B cell (primary cell): ENCODE measurements around the gene NSUN2. TPM values are rescaled to one million over a fixed set of nuclear protein-coding genes. Genes with fewer than 3 reads are reported as not detected.

ENCODE experiments used
- ATAC-seq: fragments of 200-7000 bp; cut with Tn5 transposase; one replicate; pipeline ENCODE4 v1.10.0; 2021; ENCODE audit warnings: low read depth, mild to moderate bottlenecking, moderate number of reproducible peaks, moderate library complexity
- CTCF ChIA-PET: fragments of 350-600 bp; sonication (Branson Sonifier 250); formaldehyde crosslinking; loops from one replicate; lab custom pipeline; 2021; ENCODE audit warnings: antibody characterized with exemption, inconsistent platforms; lab: Charles Lee
- POLR2A ChIA-PET: fragments of 350-600 bp; sonication (Branson Sonifier 250); formaldehyde crosslinking; loops from one replicate; lab custom pipeline; 2021; ENCODE audit warnings: antibody characterized with exemption; lab: Charles Lee
- DNase-seq: peaks from one replicate; pipeline ENCODE4 v3.0.0; 2013
- H2AFZ ChIP-seq: 2 replicates; pipeline ENCODE4 v1.6.1; 2012; ENCODE audit warnings: mild to moderate bottlenecking, low read depth, low read length; ENCODE audit not compliant: insufficient read depth, poor library complexity, severe bottlenecking
- H3K27ac ChIP-seq, 2 donors: 1 replicate in 1 of 2; 2 replicates in 1 of 2; pipeline ENCODE4 v1.5.1; 2012 to 2013; ENCODE audit warnings: low read length in 2 of 2, mild to moderate bottlenecking in 2 of 2, moderate library complexity in 1 of 2
- H3K27me3 ChIP-seq, 4 experiments: fragments of 200-600 bp in 1 of 4; sonication (generic) in 1 of 4; replicated peaks in 1 of 4; 1 replicate in 2 of 4; 2 replicates in 2 of 4; pipeline versions ENCODE4 v1.6.1 to v1.7.0; 2013 to 2016; ENCODE audit warnings: low read length in 3 of 4, mild to moderate bottlenecking in 2 of 4, mixed read lengths in 1 of 4, moderate library complexity in 1 of 4; ENCODE audit not compliant: insufficient read depth in 4 of 4, control insufficient read depth in 3 of 4; ENCODE audit errors: control extremely low read depth in 1 of 4
- H3K36me3 ChIP-seq, 2 experiments: replicated peaks in 1 of 2; 1 replicate in 1 of 2; 2 replicates in 1 of 2; pipeline versions ENCODE4 v1.6.1 to v1.7.1; 2013; ENCODE audit warnings: low read length in 1 of 2; ENCODE audit not compliant: insufficient read depth in 2 of 2, control insufficient read depth in 1 of 2; ENCODE audit errors: control extremely low read depth in 1 of 2, extremely low read depth in 1 of 2
- H3K4me1 ChIP-seq, 2 donors: fragments of 200-600 bp in 1 of 2; sonication (generic) in 1 of 2; 1 replicate in 1 of 2; 2 replicates in 1 of 2; pipeline versions ENCODE4 v1.5.1 to v1.6.1; 2013 to 2017; ENCODE audit warnings: low read length in 2 of 2; ENCODE audit not compliant: control insufficient read depth in 2 of 2, insufficient read depth in 2 of 2
- H3K4me2 ChIP-seq: replicated peaks from 2 replicates; pipeline ENCODE3; 2012; ENCODE audit warnings: mild to moderate bottlenecking, low read depth, low read length; ENCODE audit not compliant: poor library complexity, severe bottlenecking
- H3K4me3 ChIP-seq, 5 experiments: fragments of 200-600 bp in 1 of 5; sonication (generic) in 1 of 5; 1 replicate in 3 of 5; 2 replicates in 2 of 5; pipeline versions ENCODE4 v1.5.1 to v1.7.0; 2011 to 2016; ENCODE audit warnings: low read length in 4 of 5, mild to moderate bottlenecking in 4 of 5, low read depth in 2 of 5, control low read depth in 1 of 5, moderate library complexity in 1 of 5; ENCODE audit not compliant: insufficient read depth in 1 of 5; ENCODE audit errors: control extremely low read depth in 1 of 5, extremely low read depth in 1 of 5
- H3K79me2 ChIP-seq: fragments of 200-600 bp; sonication (generic); one replicate; pipeline ENCODE4 v1.6.0; 2016; ENCODE audit warnings: low read length; ENCODE audit not compliant: control insufficient read depth, insufficient read depth
- H3K9ac ChIP-seq: fragments of 200-600 bp; sonication (generic); 2 replicates; pipeline ENCODE4 v1.6.1; 2017; ENCODE audit warnings: mild to moderate bottlenecking, low read length, moderate library complexity
- H3K9me3 ChIP-seq, 3 donors: one replicate each; pipeline versions ENCODE4 v1.6.1 to v1.7.1; 2013; ENCODE audit warnings: low read length in 2 of 3; ENCODE audit not compliant: control insufficient read depth in 2 of 3, insufficient read depth in 1 of 3; ENCODE audit errors: control extremely low read depth in 1 of 3
- H4K20me1 ChIP-seq: 2 replicates; pipeline ENCODE4 v1.6.0; 2012; ENCODE audit warnings: mild to moderate bottlenecking, low read length; ENCODE audit not compliant: insufficient read depth, control insufficient read depth, poor library complexity, severe bottlenecking
- H3K27ac Mint-ChIP-seq: one replicate; pipeline ENCODE4 v1.8.0; 2021; ENCODE audit warnings: mixed read lengths
- H3K27me3 Mint-ChIP-seq: one replicate; pipeline ENCODE4 v1.8.0; 2021; ENCODE audit warnings: mixed read lengths
- H3K4me1 Mint-ChIP-seq: one replicate; pipeline ENCODE4 v1.8.0; 2021; ENCODE audit warnings: mixed read lengths
- H3K4me3 Mint-ChIP-seq: one replicate; pipeline ENCODE4 v1.8.0; 2021; ENCODE audit warnings: mixed read lengths
- H3K9me3 Mint-ChIP-seq: one replicate; pipeline ENCODE4 v1.8.0; 2022; ENCODE audit warnings: mixed read lengths; ENCODE audit not compliant: insufficient read depth
- CTCF ChIP-seq: fragments of 200-600 bp; IDR thresholded peaks from one replicate; pipeline ENCODE4 v1.8.0; 2022; ENCODE audit warnings: antibody characterized with exemption, mild to moderate bottlenecking
- EZH2 ChIP-seq: IDR thresholded peaks from 2 replicates; pipeline ENCODE4 v1.6.1; 2012; ENCODE audit warnings: borderline replicate concordance, low read depth, mild to moderate bottlenecking, moderate library complexity, low read length; ENCODE audit not compliant: insufficient read depth, poor library complexity, severe bottlenecking
- WGBS: methylation state at CpG from one replicate; pipeline ENCODE4 v1.1.5; 2013; ENCODE audit warnings: missing lambda C conversion rate; ENCODE audit not compliant: insufficient coverage; 5-methylcytosine and 5-hydroxymethylcytosine counted together
- intact Hi-C: fragments of 100-400 bp; cut with micrococcal nuclease; formaldehyde crosslinking; loops from one replicate; pipeline ENCODE4 v1.10.0; 2022
- polyA plus RNA-seq: library from polyadenylated mRNA; depleted of rRNA; stranded (reverse); fragments of >200 nt; gene quantifications from 2 replicates; pipeline ENCODE4 v1.2.3, GENCODE V29; 2012
- total RNA-seq, 2 donors: library from RNA; stranded (reverse); fragments of 120-200 nt in 1 of 2; gene quantifications; 1 replicate in 1 of 2; 2 replicates in 1 of 2; pipeline versions ENCODE4 v1.2.3 to v1.2.4, GENCODE V29; 2013 to 2022

The NSUN2 gene
- total and polyA plus RNA-seq, 2 donors (not counting 1 experiment from before 2014, with no cell fraction given): 58.8 to 85.0 TPM

DNA sequence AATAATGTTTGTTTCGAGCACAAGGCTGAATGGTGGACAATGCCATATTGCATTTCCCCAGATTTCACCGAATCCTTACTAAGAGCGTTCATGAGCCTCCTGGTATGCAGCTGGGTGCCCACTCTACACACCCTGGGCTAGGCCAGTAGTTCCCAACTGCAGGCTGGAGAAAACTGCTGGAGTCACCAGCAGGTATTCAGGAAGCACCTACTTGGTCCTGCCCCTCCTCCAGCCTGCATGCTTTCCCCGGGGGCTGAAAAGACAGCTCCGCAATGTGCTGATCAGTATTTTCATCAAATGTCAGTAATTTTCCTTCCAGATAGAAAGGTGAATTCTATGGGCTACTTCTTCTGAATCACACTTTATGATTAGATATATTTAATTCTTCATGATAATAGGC, 34.8 kb upstream of the NSUN2 start:
- TF ChIP-seq EZH2: no peak
- TF ChIP-seq CTCF: no peak
- Histone ChIP-seq H3K27me3 (no peaks in the 10 kb centered on the region), H3K4me1 (no peaks in the 10 kb centered on the region), H3K4me3 (no peak overlapping the region), H3K36me3 (peaks cover 0 to 7% of the 10 kb centered on the region in 2 experiments), H3K4me2 (no peak overlapping the region), H2AFZ (no peak overlapping the region), H3K9ac (no peak overlapping the region), H3K27ac (no peak overlapping the region), H4K20me1 (no peaks in the 10 kb centered on the region), H3K9me3 (peaks cover 0 to 5% (median 1%) of the 10 kb centered on the region in 3 donors), H3K79me2 (no peaks in the 10 kb centered on the region)
- intact Hi-C loops: no loop called here
- Mint-ChIP-seq H3K27ac (no peak overlapping the region), H3K9me3 (no peaks in the 10 kb centered on the region), H3K4me1 (no peaks in the 10 kb centered on the region), H3K27me3 (no peaks in the 10 kb centered on the region), H3K4me3 (no peak overlapping the region)
- DNase-seq: no peak
- 98% methylated on average over 3 of the region's 5 CpGs for WGBS
- POLR2A ChIA-PET: no interaction called here
- CTCF ChIA-PET: no interaction called here
- ATAC-seq: no peak

- CTCF ChIA-PET: no interaction called here
- DNase-seq: no peak
- peaks cover 0 to 7% of the 10 kb centered on the region in 2 experiments for H3K36me3 ChIP-seq
- ATAC-seq: no peak
- no peak overlapping the region for H3K4me2 ChIP-seq
- Mint-ChIP-seq H3K27me3 (no peaks in the 10 kb centered on the region), H3K4me3 (no peak overlapping the region), H3K4me1 (peaks cover 8% of the 10 kb centered on the region), H3K27ac (no peak overlapping the region), H3K9me3 (no peaks in the 10 kb centered on the region)
- no peak overlapping the region for H3K9ac ChIP-seq
- H3K27ac ChIP-seq: no peak overlapping the region
- no peak overlapping the region for H2AFZ ChIP-seq
- no peak overlapping the region for H3K4me3 ChIP-seq
- H3K27me3 ChIP-seq: no peaks in the 10 kb centered on the region
- POLR2A ChIA-PET: no interaction called here
- TF ChIP-seq EZH2: no peak
- no peak for TF ChIP-seq CTCF
- 97% methylated on average over 15 of the region's 15 CpGs for WGBS
- H4K20me1 ChIP-seq: no peaks in the 10 kb centered on the region
- peaks cover 0 to 2% of the 10 kb centered on the region in 2 donors for H3K4me1 ChIP-seq
- H3K9me3 ChIP-seq: peaks cover 0 to 5% (median 1%) of the 10 kb centered on the region in 3 donors
- intact Hi-C loops: no loop called here
- H3K79me2 ChIP-seq: no peaks in the 10 kb centered on the region
Measured at GRCh38 chr5:6666762-6667161, 33.9 kb upstream of the NSUN2 start.
